NCI-H2029 (cell line): ENCODE measurements around the gene KAZN.

ENCODE experiments used
- DNase-seq: peaks from one replicate; lab custom pipeline; 2025; lab: John Stamatoyannopoulos, UW

Gene KAZN

DNA sequence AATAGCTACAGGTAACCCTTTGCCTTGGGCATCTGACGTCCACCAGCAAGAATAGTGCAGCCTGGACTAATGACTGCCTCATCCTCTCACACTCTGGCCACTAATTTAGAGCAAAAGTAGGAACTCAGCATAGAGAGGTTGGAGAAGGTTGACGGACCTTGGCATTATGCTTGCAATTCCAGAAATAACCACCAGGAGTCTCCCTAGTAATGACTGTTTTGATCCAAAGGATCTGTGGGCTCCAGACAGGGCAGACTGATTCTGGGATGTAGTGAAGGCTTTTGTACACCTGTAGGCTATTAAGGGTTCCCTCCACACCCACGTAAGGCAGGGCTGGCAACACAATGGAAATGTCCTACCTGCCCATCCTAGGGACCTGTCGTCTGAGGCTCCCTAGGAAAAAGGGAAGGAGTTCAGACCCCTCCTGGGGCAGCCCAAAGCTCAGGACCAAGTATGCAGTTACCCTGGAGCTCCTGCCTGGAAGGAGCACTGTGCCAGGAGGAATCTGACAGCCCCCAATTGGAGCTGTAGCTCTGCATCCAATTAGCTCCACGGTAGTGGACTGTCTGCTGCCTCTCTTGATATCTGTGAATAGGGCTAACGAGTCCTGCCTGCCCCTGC lies 464.1 kb downstream of the KAZN start:
- no peak for DNase-seq

GRCh38 chr1:15063346-15063745 lies 464.9 kb downstream of the KAZN start:
- DNase-seq, result no peak

DNA sequence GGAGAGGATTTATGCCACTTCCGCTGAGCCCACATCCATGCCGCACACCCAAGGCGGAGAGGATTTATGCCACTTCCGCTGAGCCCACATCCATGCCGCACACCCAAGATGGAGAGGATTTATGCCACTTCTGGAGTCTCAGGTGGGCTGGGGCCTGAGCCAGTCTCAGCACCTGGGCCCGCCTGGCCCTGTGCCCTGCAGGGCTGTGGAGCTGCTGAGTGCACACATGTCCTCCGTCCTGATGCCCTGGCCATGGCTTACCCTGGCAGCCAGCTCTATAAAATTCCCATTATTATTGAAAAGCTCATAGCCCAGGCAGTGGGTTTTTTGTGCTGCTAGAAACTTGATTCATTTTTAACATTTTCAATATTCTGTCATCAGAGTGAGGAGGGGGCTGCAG lies 465.3 kb downstream of the KAZN start:
- no peak for DNase-seq

DNA sequence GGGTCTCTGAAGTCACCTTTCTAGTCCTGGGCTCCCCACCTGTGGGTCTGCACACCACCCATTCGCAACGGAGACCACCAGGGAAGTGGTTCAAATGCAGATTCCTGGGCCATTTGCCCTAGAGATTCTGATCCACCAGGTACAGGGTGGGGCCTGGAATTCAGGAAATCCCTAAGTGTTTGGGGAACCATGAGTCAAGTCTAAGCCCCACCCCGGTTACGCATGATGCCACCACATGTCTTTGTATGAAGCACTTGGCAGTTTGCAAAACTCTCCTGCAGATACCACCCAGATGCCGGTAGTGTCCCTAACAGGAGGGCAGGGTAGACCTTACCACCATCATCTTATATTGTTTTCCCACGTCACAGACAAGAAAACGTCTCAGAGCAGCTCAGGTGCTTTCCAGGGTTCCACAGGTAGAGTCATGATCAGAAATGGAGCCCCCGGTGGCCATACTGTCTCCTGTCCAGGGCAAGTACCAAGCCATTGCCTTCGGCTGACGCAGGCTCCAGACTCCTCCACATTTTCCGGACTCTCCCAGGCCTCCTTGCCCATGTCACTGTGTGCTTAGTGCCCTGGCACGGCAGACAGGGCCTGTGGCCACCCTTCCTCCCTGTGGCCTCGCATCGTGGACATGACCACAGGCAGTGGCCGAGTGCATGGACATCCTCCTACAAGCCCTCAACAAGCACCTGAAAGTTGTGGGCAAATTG lies 465.9 kb downstream of the KAZN start:
- DNase-seq, result no peak

DNA sequence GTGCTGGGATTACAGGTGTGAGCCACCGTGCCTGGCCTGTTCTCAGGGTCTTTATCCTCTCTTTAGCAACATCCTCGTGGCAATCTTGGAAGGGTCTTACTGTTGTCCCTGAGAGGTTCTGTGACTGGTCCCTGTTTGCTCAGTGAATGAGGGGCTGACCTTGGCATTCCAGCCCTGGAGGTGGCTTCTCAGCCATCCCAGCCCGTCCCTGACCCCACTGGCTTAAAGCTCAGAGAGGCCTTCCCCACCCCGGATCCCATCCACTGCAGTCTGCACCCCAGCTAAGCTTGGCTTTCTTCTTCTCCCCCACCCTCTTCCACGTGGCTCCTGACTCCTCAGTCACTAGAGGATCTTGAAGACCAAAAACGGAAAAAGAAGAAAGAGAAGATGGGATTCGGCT lies 466.8 kb downstream of the KAZN start:
- no peak for DNase-seq

- no peak for DNase-seq
These were observed 467.3 kb downstream of the KAZN start for GRCh38 chr1:15065736-15066135.

DNA sequence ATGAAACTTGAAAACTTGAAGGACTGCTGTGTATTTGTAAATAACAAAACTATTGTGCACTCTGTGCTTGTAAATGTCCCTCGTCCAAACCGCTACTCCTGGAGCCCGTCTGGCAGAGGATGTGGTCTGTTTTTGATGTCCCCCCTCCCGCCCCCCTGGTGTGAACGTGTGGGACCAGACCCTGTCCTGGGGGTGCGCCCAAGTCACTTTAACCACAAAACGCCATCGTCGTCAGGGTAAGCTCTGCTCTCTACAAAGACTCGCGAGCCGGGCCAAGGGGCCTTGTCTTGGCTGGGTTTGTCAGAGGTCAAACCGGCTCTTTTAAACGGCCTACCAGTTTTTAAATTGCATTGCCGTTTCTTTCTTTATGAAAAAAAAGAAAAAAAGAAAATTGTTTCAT lies 467.7 kb downstream of the KAZN start:
- DNase-seq, result no peak

DNA sequence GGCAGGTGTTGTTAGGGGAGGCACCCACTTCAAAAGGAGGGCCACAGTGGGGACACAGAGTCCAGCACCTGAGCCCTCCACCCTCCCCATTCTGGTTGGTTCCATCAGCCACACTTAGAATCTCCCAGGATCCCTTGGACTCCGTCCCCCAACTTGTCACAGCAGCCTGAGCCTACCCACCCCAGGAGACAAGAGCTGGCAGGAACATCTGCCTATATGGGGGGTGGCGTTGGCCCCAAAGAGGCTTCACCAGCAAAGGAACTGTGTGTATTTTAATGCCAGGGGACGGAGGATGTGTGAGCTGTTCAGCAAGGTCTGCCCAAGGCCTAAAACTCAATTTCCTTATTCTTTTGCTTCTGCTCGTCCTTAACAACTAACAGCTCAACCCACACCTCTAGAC lies 468.7 kb downstream of the KAZN start:
- DNase-seq, result no peak

GRCh38 chr1:15068152-15068551 lies 469.7 kb downstream of the KAZN start:
- DNase-seq, result no peak

DNA sequence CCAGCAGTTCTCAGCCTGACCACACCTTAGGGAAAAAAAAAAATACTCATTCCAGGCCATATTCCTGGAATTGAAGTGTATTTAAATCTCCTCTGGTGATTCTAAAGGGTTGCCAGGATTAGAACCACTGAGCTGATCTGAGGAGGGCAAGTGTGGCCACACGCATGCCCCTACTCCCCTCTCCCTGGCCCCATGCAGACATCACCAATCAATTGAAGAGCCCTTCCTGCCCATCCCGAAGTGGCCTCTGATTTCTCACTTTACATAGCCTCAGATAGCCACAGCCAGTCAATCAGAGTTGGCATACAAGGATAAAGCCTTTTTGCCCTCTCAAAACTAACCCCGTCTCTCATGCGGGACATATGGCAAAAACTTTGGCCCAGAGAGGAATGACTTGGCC lies 470.5 kb downstream of the KAZN start:
- DNase-seq, result no peak

DNA sequence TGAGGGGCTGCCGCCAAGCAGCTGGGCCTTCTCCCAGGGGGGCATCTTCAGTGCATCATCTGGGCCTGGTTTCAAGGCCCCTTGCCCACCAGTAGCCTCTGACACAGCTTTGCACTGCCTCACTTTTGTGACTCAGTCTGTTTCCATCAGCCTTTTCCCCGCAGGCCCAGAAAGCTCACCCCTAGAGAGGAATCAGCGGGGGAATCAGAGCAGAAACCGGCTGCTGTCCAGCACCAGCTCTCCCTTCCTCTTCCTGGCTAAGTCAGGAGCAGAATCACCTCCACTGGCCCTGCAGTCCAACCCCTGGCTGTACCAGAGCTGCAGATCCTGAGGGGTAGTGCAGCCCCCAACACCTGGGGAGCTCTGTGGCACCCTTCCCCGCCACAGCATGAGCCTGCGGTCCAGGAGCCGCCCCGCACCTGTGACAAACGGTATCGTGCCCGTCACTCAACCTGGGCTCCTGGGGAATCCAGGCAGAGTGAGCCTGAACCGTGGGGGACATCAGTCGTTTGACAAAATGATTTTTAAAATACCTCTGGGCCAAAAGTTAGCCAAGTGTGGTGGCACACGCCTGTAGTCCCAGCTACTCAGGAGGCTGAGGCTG lies 471.8 kb downstream of the KAZN start:
- DNase-seq, result no peak

DNA sequence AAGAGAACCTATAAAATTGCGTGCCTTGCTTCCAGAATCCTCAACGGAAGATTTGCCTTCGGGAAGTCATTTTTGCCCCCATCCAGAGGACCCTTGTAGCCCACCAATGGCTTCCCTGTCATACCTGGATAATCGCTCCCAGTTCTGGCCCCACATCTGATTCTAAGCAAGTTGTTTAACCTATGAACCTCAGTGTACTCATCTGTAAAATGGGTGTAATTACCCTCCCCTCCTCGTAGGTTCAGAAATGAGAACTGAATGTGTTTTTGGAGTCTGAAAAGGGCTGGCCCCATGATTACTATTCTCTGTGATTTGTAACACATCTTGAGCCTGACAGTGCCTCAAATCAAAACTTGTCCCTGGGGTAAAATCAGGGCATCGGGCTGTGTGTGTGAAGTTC lies 473.5 kb downstream of the KAZN start:
- no peak for DNase-seq

DNA sequence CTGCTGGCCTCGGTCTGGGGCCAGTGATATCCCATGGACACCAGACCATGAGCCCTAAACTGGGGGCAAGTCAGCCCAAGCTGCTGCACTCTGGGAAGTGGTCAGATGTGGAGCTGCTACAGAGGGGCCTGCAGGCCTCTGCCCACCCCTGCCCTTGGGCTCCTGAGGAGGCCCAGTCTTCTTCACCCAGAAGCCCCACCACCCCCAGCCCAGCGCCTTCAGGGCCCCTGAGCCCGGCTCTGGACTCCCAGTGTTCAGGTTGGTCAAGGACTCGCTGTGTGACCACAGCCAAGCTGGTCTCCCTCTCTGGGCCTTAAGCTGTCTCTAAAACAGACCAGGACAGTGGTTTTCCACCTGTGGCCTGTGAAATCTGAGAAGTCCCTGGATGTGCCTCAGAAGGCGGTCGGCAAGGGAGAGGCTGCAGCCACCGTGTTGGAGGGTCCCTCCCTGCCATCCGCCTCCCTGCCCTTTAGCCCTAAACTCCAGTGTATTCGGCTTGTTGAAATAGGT lies 475.4 kb downstream of the KAZN start:
- no peak for DNase-seq

DNA sequence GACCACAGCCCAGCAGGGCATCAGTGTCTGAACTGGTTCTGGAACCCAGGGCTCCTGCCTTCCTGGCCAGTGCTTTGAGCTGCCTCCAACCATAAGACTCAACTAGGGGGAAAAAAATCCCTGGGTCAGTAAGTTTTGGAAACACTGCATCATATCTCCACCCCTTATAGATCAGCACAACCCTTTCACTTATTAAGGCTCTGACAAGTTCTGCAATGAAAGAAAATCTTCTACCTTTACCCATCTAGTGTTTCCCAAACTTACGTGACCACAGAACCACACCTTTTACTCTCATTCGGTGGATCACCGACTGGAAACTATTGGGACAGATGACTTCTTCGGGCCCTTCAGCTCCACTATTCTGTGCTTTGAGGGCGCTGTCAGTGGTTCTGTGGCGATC lies 476.7 kb downstream of the KAZN start:
- DNase-seq, result no peak

GRCh38 chr1:15075817-15076216 lies 477.3 kb downstream of the KAZN start:
- no peak for DNase-seq

- no peak for DNase-seq
These were observed 478.3 kb downstream of the KAZN start for GRCh38 chr1:15076807-15077206.

DNA sequence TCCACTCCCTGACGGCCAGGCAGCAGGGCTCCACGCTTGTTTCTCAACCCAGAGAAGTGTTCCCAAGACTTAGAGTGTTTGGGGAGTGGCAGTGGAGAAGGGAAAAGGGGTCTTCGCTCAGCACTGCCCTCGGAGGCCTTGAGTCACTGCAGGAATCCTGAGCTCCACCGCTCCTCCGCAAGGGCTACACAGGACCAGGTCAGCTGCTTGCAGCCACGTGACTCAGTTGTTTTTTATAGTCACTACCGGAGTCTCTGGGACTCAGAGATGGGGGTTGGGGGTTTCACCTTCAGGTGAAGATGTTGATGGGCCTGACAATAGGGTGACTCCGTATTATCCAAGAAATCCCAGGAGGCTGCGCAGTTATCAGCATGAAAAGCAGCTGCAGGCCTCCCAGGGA lies 478.9 kb downstream of the KAZN start:
- no peak for DNase-seq

- DNase-seq, result no peak
These were observed 482.0 kb downstream of the KAZN start for GRCh38 chr1:15080328-15081007.

DNA sequence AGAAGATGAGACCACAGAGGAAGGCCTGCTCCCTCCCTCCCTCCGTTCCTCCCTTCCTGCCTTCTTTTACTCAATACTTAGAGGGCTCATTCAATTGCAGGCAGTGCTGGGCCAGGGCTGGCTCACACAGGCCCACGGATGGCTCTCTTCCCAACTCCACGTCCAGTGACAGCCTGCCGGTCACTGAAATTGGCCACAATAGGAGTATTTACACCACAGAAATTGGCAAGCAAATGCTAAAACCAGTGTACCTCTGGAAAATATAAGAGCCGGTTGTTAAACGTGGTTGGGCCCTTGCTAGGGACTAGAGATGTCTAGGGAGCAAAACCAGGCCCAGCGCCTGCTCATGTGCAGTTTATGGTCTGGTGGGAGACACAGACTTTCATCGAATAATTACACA lies 482.6 kb downstream of the KAZN start:
- no peak for DNase-seq

DNA sequence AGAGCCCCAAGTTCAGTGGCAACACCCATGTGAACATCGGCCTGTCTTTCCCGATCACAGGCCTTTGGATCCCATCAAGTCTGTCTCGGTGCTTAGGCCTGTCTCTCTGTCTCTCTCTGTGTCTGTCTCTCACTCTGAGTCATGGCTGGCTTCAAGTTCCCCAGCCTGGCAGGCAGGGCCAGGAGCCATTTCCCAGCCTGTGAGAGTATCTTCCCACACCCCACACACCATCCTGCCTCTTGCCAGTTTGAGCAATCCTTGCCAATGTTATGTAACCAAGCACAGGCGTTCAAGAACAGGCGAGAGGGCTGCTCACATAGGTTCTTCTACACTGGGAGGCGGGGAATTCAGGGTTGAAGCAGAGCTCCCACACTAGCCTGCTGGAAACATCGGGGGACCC lies 485.1 kb downstream of the KAZN start:
- DNase-seq, result no peak

- DNase-seq, result no peak
These were observed 489.9 kb downstream of the KAZN start for GRCh38 chr1:15088281-15088971.

- DNase-seq, result no peak
These were observed 490.9 kb downstream of the KAZN start for GRCh38 chr1:15089258-15089992.
